Panc1 (cell line): Measurements from ENCODE around the gene CATSPERE. TPM values are rescaled to one million over a fixed set of nuclear protein-coding genes. Genes with fewer than 3 reads are reported as not detected.

Experiments
- ATAC-seq: fragments of 200-7000 bp; cut with Tn5 transposase; 2 replicates; pipeline ENCODE4 v1.9.1; 2020; ENCODE audit warnings: mild to moderate bottlenecking, moderate library complexity
- BruUV-seq: library from RNA; stranded (reverse); fragments of 400-500 nt; replicated peaks from 2 replicates; lab custom pipeline; 2021; lab: Mats Ljungman, UMichigan
- CTCF ChIA-PET: fragments of 300-600 bp; sonication (Branson Sonifier 250); formaldehyde crosslinking; loops from one replicate; lab custom pipeline; 2022; ENCODE audit warnings: antibody characterized with exemption; lab: Charles Lee
- POLR2A ChIA-PET: fragments of 300-600 bp; sonication (Branson Sonifier 250); formaldehyde crosslinking; loops from one replicate; lab custom pipeline; 2022; ENCODE audit warnings: antibody characterized with exemption; lab: Charles Lee
- DNase-seq: peaks from one replicate; pipeline ENCODE4 v3.0.0-alpha.2; 2010; ENCODE audit warnings: low read depth, low spot score
- H3K27ac ChIP-seq: 2 replicates; pipeline ENCODE4 v1.5.1; 2011; ENCODE audit warnings: mild to moderate bottlenecking, low read length, inconsistent platforms
- H3K27me3 ChIP-seq: fragments of 200-500 bp; sonication (Bioruptor generic); 2 replicates; pipeline ENCODE4 v1.6.0; 2014; ENCODE audit warnings: low read length, inconsistent platforms; ENCODE audit not compliant: control insufficient read depth, insufficient read depth
- H3K36me3 ChIP-seq: fragments of 200-500 bp; sonication (Bioruptor generic); 2 replicates; pipeline ENCODE4 v1.5.1; 2014; ENCODE audit warnings: inconsistent platforms, mild to moderate bottlenecking, low read length, moderate library complexity; ENCODE audit not compliant: control insufficient read depth, insufficient read depth
- H3K4me1 ChIP-seq: 2 replicates; pipeline ENCODE4 v1.5.1; 2011; ENCODE audit warnings: inconsistent platforms, mild to moderate bottlenecking, low read length, moderate library complexity; ENCODE audit not compliant: control insufficient read depth, insufficient read depth
- H3K4me3 ChIP-seq, 2 experiments: 2 replicates each; pipeline ENCODE4 v1.5.1; 2011 to 2012; ENCODE audit warnings: low read depth in 2 of 2, low read length in 2 of 2, mild to moderate bottlenecking in 2 of 2, inconsistent platforms in 1 of 2, moderate library complexity in 1 of 2
- H3K9me3 ChIP-seq: fragments of 200-500 bp; sonication (Bioruptor generic); 2 replicates; pipeline ENCODE4 v1.5.1; 2014; ENCODE audit warnings: low read depth, mild to moderate bottlenecking, inconsistent platforms, low read length, moderate library complexity; ENCODE audit not compliant: control insufficient read depth, insufficient read depth
- POLR2AphosphoS5 ChIP-seq: IDR thresholded peaks from 2 replicates; pipeline ENCODE4 v1.6.1; 2012; ENCODE audit warnings: mild to moderate bottlenecking, low read depth, low read length, moderate library complexity
- SIN3A ChIP-seq: IDR thresholded peaks from 2 replicates; pipeline ENCODE4 v1.6.1; 2012; ENCODE audit warnings: low read depth, mild to moderate bottlenecking, low read length, moderate library complexity, borderline replicate concordance; ENCODE audit not compliant: insufficient read depth
- TCF7L2 ChIP-seq: IDR thresholded peaks from 2 replicates; pipeline ENCODE4 v1.6.1; 2011; ENCODE audit warnings: mild to moderate bottlenecking, low read depth, low read length, inconsistent platforms
- in situ Hi-C: cut with HindIII; loops from 2 replicates; pipeline ENCODE4 v1.10.0; 2016; ENCODE audit warnings: low sequenced_read_pairs, low pct_unique_long_range_greater_than_20kb
- intact Hi-C: fragments of 100-400 bp; cut with micrococcal nuclease; formaldehyde crosslinking; loops from one replicate; pipeline ENCODE4 v1.10.0; 2022; ENCODE audit not compliant: unreplicated experiment
- total RNA-seq: library from RNA; stranded (reverse); gene quantifications from one replicate; pipeline ENCODE4 v1.2.1, GENCODE V29; 2021; ENCODE audit not compliant: unreplicated experiment
- TF ChIP-seq, protein P1 (sequence below): fragments of 450-650 bp; IDR thresholded peaks from 2 replicates; pipeline ENCODE4 v1.5.1; 2017; ENCODE audit warnings: mild to moderate bottlenecking
- TF ChIP-seq, protein P2 (sequence below), 2 experiments: IDR thresholded peaks; 2 replicates each; pipeline ENCODE4 v1.6.1; 2011 to 2012; ENCODE audit warnings: low read depth in 2 of 2, control low read depth in 1 of 2, low read length in 1 of 2, mild to moderate bottlenecking in 1 of 2, moderate library complexity in 1 of 2; ENCODE audit not compliant: insufficient read depth in 1 of 2

CATSPERE gene
- total RNA-seq, 1 experiment from 2014 or later = 0.31 TPM

DNA sequence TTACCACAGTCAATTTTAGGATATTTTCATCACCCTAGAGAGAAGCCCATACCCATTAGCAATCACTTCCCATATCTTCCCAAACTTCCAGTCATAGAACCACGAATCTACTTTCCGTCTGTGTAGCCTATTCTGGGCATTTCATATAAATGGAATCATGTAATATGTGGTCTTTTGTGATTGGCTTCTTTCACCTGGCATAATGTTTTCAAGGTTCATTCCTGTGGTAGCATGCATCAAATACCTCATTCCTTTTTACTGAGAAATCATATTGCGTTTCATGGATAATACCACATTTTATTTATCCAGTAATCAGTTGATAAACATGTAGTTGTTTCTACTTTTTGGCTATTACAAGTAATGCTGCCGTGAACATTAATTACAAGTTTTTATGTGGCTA lies 213.4 kb downstream of the CATSPERE start:
- Histone ChIP-seq H3K4me3 (no peak overlapping the region), H3K9me3 (no peaks in the 10 kb centered on the region), H3K27me3 (no peaks in the 10 kb centered on the region), H3K36me3 (no peaks in the 10 kb centered on the region), H3K27ac (no peak overlapping the region), H3K4me1 (no peaks in the 10 kb centered on the region)
- ATAC-seq (no peak), DNase-seq (no peak)
- no TSS peak for BruUV-seq
- intact Hi-C loops (no loop called here), in situ Hi-C loops (no loop called here)
- no peak for TF ChIP-seq SIN3A
- TF ChIP-seq, protein P1, sequence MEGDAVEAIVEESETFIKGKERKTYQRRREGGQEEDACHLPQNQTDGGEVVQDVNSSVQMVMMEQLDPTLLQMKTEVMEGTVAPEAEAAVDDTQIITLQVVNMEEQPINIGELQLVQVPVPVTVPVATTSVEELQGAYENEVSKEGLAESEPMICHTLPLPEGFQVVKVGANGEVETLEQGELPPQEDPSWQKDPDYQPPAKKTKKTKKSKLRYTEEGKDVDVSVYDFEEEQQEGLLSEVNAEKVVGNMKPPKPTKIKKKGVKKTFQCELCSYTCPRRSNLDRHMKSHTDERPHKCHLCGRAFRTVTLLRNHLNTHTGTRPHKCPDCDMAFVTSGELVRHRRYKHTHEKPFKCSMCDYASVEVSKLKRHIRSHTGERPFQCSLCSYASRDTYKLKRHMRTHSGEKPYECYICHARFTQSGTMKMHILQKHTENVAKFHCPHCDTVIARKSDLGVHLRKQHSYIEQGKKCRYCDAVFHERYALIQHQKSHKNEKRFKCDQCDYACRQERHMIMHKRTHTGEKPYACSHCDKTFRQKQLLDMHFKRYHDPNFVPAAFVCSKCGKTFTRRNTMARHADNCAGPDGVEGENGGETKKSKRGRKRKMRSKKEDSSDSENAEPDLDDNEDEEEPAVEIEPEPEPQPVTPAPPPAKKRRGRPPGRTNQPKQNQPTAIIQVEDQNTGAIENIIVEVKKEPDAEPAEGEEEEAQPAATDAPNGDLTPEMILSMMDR = no peak
- TF ChIP-seq POLR2AphosphoS5 = no peak
- TF ChIP-seq, protein P2, sequence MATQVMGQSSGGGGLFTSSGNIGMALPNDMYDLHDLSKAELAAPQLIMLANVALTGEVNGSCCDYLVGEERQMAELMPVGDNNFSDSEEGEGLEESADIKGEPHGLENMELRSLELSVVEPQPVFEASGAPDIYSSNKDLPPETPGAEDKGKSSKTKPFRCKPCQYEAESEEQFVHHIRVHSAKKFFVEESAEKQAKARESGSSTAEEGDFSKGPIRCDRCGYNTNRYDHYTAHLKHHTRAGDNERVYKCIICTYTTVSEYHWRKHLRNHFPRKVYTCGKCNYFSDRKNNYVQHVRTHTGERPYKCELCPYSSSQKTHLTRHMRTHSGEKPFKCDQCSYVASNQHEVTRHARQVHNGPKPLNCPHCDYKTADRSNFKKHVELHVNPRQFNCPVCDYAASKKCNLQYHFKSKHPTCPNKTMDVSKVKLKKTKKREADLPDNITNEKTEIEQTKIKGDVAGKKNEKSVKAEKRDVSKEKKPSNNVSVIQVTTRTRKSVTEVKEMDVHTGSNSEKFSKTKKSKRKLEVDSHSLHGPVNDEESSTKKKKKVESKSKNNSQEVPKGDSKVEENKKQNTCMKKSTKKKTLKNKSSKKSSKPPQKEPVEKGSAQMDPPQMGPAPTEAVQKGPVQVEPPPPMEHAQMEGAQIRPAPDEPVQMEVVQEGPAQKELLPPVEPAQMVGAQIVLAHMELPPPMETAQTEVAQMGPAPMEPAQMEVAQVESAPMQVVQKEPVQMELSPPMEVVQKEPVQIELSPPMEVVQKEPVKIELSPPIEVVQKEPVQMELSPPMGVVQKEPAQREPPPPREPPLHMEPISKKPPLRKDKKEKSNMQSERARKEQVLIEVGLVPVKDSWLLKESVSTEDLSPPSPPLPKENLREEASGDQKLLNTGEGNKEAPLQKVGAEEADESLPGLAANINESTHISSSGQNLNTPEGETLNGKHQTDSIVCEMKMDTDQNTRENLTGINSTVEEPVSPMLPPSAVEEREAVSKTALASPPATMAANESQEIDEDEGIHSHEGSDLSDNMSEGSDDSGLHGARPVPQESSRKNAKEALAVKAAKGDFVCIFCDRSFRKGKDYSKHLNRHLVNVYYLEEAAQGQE (IDR thresholded peaks at IDR 0.05; ENCODE audit: insufficient read depth in 1 of 2, low read depth in 2 of 2, low read length in 1 of 2) = no peak
- TF ChIP-seq TCF7L2 = no peak
- ChIA-PET POLR2A (interaction anchor here (0.6 kb wide), 1 partner anchor 38 kb away, joined by 19 read pairs; no protein-coding TSS in a partner anchor), CTCF (no interaction called here)

DNA sequence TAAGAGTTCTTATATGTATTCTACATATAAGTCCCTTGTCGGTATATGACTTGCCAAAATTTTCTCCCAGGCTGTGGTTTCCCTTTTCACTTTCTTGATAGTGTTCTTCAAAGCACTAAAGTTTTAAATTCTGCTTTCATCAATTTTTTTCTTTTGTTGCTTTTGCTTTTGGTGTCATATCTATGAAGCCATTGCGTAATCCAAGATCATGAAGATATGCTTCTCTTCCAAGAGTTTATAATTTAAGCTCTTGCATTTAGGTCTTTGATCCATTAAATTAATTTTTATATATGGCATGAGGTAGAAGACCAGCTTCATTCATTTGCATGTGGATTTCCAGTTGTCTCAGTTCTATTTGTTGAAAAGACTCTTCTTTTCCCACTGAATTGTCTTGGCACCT lies 214.1 kb downstream of the CATSPERE start:
- Histone ChIP-seq H3K9me3 (no peaks in the 10 kb centered on the region), H3K4me3 (no peak overlapping the region), H3K27me3 (no peaks in the 10 kb centered on the region), H3K4me1 (no peaks in the 10 kb centered on the region), H3K27ac (no peak overlapping the region), H3K36me3 (no peaks in the 10 kb centered on the region)
- no TSS peak for BruUV-seq
- ChIA-PET POLR2A (no interaction called here), CTCF (no interaction called here)
- TF ChIP-seq POLR2AphosphoS5 = no peak
- no peak for TF ChIP-seq SIN3A
- no peak for TF ChIP-seq TCF7L2
- TF ChIP-seq, protein P1 = no peak
- TF ChIP-seq, protein P2 (IDR thresholded peaks at IDR 0.05; ENCODE audit: insufficient read depth in 1 of 2, low read depth in 2 of 2, low read length in 1 of 2) = no peak
- in situ Hi-C loops (no loop called here), intact Hi-C loops (no loop called here)
- DNase-seq = no peak
- no peak for ATAC-seq
